K562 (cell line): ENCODE results near the gene DRD2.

Experiments used
- BRF2 ChIP-seq: IDR thresholded peaks from 3 replicates; pipeline ENCODE4 v1.6.1; 2011; ENCODE audit warnings: borderline replicate concordance, mild to moderate bottlenecking; ENCODE audit not compliant: insufficient read length, insufficient read depth
- MED1 ChIP-seq: sonication (generic); formaldehyde crosslinking; IDR thresholded peaks from 2 replicates; pipeline ENCODE4 v1.8.1; 2023; ENCODE audit warnings: missing genetic modification reagents, borderline replicate concordance

GRCh38 chr11:113458189-113458588, 17.0 kb downstream of the DRD2 start:
- TF ChIP-seq BRF2: no peak
- no peak for TF ChIP-seq MED1 (CRISPR knock-in tag)
